OCI-LY7 (cell line): ENCODE data around the gene EGFR. TPM values are rescaled to one million over a fixed set of nuclear protein-coding genes. Genes with fewer than 3 reads are reported as not detected.

Experiments used
- BruUV-seq: library from RNA; stranded (reverse); fragments of 400-500 nt; replicated peaks from 2 replicates; lab custom pipeline; 2021; lab: Mats Ljungman, UMichigan
- CTCF ChIA-PET: fragments of 300-600 bp; sonication (Branson Sonifier 250); formaldehyde crosslinking; loops from one replicate; lab custom pipeline; 2022; ENCODE audit warnings: antibody characterized with exemption; ENCODE audit not compliant: unreplicated experiment; lab: Charles Lee
- POLR2A ChIA-PET: fragments of 300-600 bp; sonication (Branson Sonifier 250); formaldehyde crosslinking; loops from one replicate; lab custom pipeline; 2022; ENCODE audit warnings: antibody characterized with exemption; lab: Charles Lee
- DNase-seq: peaks from one replicate; pipeline ENCODE4 v3.0.0-alpha.2; 2015; ENCODE audit warnings: low spot score
- H2AFZ ChIP-seq: fragments of 200-600 bp; sonication (generic), shearing (Covaris generic); 2 replicates; pipeline ENCODE4 v1.6.1; 2014; ENCODE audit warnings: mild to moderate bottlenecking, antibody characterized with exemption, low read length, moderate library complexity
- H3K27ac ChIP-seq: fragments of 200-600 bp; sonication (generic); 2 replicates; pipeline ENCODE4 v1.5.1; 2014; ENCODE audit warnings: mixed run types, low read depth, mild to moderate bottlenecking, moderate library complexity, low read length, inconsistent platforms; ENCODE audit not compliant: poor library complexity, severe bottlenecking
- H3K36me3 ChIP-seq: fragments of 200-600 bp; sonication (generic); 2 replicates; pipeline ENCODE4 v1.6.1; 2014; ENCODE audit warnings: mild to moderate bottlenecking, antibody characterized with exemption, low read length, moderate library complexity, mixed read lengths; ENCODE audit not compliant: insufficient read depth
- H3K4me1 ChIP-seq: fragments of 200-600 bp; sonication (generic); 2 replicates; pipeline ENCODE4 v1.5.1; 2014; ENCODE audit warnings: mild to moderate bottlenecking, low read length; ENCODE audit not compliant: insufficient read depth, poor library complexity, severe bottlenecking
- H3K4me2 ChIP-seq: fragments of 200-600 bp; sonication (generic); 2 replicates; pipeline ENCODE4 v1.6.1; 2014; ENCODE audit warnings: mild to moderate bottlenecking, low read length
- H3K4me3 ChIP-seq: fragments of 200-600 bp; sonication (generic); 2 replicates; pipeline ENCODE4 v1.5.1; 2014; ENCODE audit warnings: mild to moderate bottlenecking, low read depth, low read length; ENCODE audit not compliant: poor library complexity, severe bottlenecking
- H3K79me2 ChIP-seq: fragments of 200-600 bp; sonication (generic); 2 replicates; pipeline ENCODE4 v1.6.1; 2016; ENCODE audit warnings: low read depth, mild to moderate bottlenecking, low read length, moderate library complexity, mixed read lengths; ENCODE audit not compliant: insufficient read depth
- H3K9me2 ChIP-seq: fragments of 200-600 bp; sonication (generic); 2 replicates; pipeline ENCODE4 v1.6.1; 2016; ENCODE audit warnings: mild to moderate bottlenecking, low read length, mixed read lengths; ENCODE audit not compliant: insufficient read depth
- H3K9me3 ChIP-seq: fragments of 200-600 bp; sonication (generic); 2 replicates; pipeline ENCODE4 v1.6.1; 2014; ENCODE audit warnings: mild to moderate bottlenecking, mixed run types, low read length, mixed read lengths
- H4K20me1 ChIP-seq: fragments of 200-600 bp; sonication (generic); 2 replicates; pipeline ENCODE4 v1.6.1; 2014; ENCODE audit warnings: mild to moderate bottlenecking, antibody characterized with exemption, low read length, moderate library complexity, mixed read lengths; ENCODE audit not compliant: insufficient read depth
- CTCF ChIP-seq: fragments of 200-600 bp; sonication (generic); conservative IDR thresholded peaks from 2 replicates; pipeline ENCODE4 v1.5.1; 2014; ENCODE audit warnings: mild to moderate bottlenecking, antibody characterized with exemption, low read length, moderate library complexity, mixed read lengths
- EZH2phosphoT487 ChIP-seq: fragments of 200-600 bp; sonication (generic); IDR thresholded peaks from 2 replicates; pipeline ENCODE4 v1.6.1; 2018; ENCODE audit warnings: low read depth, borderline replicate concordance, mild to moderate bottlenecking, mixed run types, antibody characterized with exemption, low read length, moderate library complexity, mixed read lengths
- intact Hi-C: fragments of 100-400 bp; cut with micrococcal nuclease; formaldehyde crosslinking; loops from one replicate; pipeline ENCODE4 v1.10.0; 2022; ENCODE audit not compliant: unreplicated experiment
- total RNA-seq, 2 experiments: library from RNA; depleted of rRNA in 1 of 2; stranded (reverse); fragments of >200 nt in 1 of 2; shearing (Covaris generic) in 1 of 2; gene quantifications; 2 replicates each; pipeline ENCODE4 v1.2.3, GENCODE V29; 2014 to 2022

EGFR gene
- total RNA-seq, 2 experiments from 2014 or later = 0.27 TPM; not detected in 1

GRCh38 chr7:55017841-55018240 is 976 bp upstream of the EGFR start:
- DNase-seq = no peak
- Histone ChIP-seq H3K9me2 (no peaks in the 10 kb centered on the region), H3K36me3 (no peaks in the 10 kb centered on the region), H3K27ac (no peak overlapping the region), H4K20me1 (no peaks in the 10 kb centered on the region), H3K4me3 (no peak overlapping the region), H3K9me3 (no peaks in the 10 kb centered on the region), H3K79me2 (no peaks in the 10 kb centered on the region), H3K4me2 (no peak overlapping the region), H3K4me1 (no peaks in the 10 kb centered on the region), H2AFZ (no peak overlapping the region)
- no TSS peak for BruUV-seq
- intact Hi-C loops = no loop called here
- ChIA-PET POLR2A (no interaction called here), CTCF (no interaction called here)
- TF ChIP-seq CTCF = no peak
- no peak for TF ChIP-seq EZH2phosphoT487

GRCh38 chr7:55019191-55019690 is 424 bp downstream of the EGFR start:
- Histone ChIP-seq H3K4me2 (no peak overlapping the region), H3K79me2 (no peaks in the 10 kb centered on the region)
- POLR2A ChIA-PET = no interaction called here

More at GRCh38 chr7:55019191-55019690, 424 bp downstream of the EGFR start:
- no peaks in the 10 kb centered on the region for H4K20me1 ChIP-seq
- no peaks in the 10 kb centered on the region for H3K9me2 ChIP-seq
- H3K4me1 ChIP-seq = no peaks in the 10 kb centered on the region
- CTCF ChIA-PET = no interaction called here
- no peak overlapping the region for H3K27ac ChIP-seq
- H3K9me3 ChIP-seq = no peaks in the 10 kb centered on the region
- no TSS peak for BruUV-seq
- DNase-seq = no peak
- intact Hi-C loops = no loop called here
- no peaks in the 10 kb centered on the region for H3K36me3 ChIP-seq
- no peak overlapping the region for H2AFZ ChIP-seq
- TF ChIP-seq CTCF (no peak), EZH2phosphoT487 (no peak)
- H3K4me3 ChIP-seq = no peak overlapping the region
